Neural cell (in vitro differentiated cells): ENCODE measurements around the gene POLR1F. TPM values are rescaled to one million over a fixed set of nuclear protein-coding genes. Genes with fewer than 3 reads are reported as not detected.

Source experiments
- H2AFZ ChIP-seq: fragments of 200-600, 300-800 bp; sonication (generic), shearing (Covaris generic); 2 replicates; pipeline ENCODE4 v1.6.0; 2014; ENCODE audit warnings: low read depth, mild to moderate bottlenecking, antibody characterized with exemption, low read length, moderate library complexity
- H3F3A ChIP-seq: fragments of 200-600 bp; shearing (Covaris generic); 2 replicates; pipeline ENCODE4 v1.6.1; 2016; ENCODE audit warnings: mild to moderate bottlenecking, moderate library complexity, mixed read lengths, antibody characterized with exemption, low read length; ENCODE audit not compliant: insufficient read depth, poor library complexity, severe bottlenecking
- H3K27ac ChIP-seq: fragments of 200-600, 300-800 bp; sonication (generic), shearing (Covaris generic); 2 replicates; pipeline ENCODE4 v1.5.1; 2014; ENCODE audit warnings: mild to moderate bottlenecking, low read length, moderate library complexity
- H3K27me3 ChIP-seq: fragments of 300-800, 200-600 bp; sonication (generic), shearing (Covaris generic); 2 replicates; pipeline ENCODE4 v1.6.0; 2014; ENCODE audit warnings: mild to moderate bottlenecking, low read depth, low read length, moderate library complexity; ENCODE audit not compliant: insufficient read depth
- H3K36me3 ChIP-seq: fragments of 300-800, 200-600 bp; sonication (generic), shearing (Covaris generic); 2 replicates; pipeline ENCODE4 v1.5.1; 2014; ENCODE audit warnings: mild to moderate bottlenecking, antibody characterized with exemption, low read length, moderate library complexity; ENCODE audit not compliant: insufficient read depth
- H3K4me2 ChIP-seq: fragments of 300-800, 200-600 bp; sonication (generic), shearing (Covaris generic); 2 replicates; pipeline ENCODE4 v1.6.0; 2014; ENCODE audit warnings: mild to moderate bottlenecking, low read length
- H3K4me3 ChIP-seq: fragments of 300-800, 200-600 bp; sonication (generic), shearing (Covaris generic); 2 replicates; pipeline ENCODE4 v1.5.1; 2014; ENCODE audit warnings: mild to moderate bottlenecking, low read length, moderate library complexity
- H3K79me2 ChIP-seq: fragments of 200-600 bp; shearing (Covaris generic); replicated peaks from 2 replicates; pipeline ENCODE4 v1.6.0; 2014; ENCODE audit warnings: mild to moderate bottlenecking, low read length, moderate library complexity; ENCODE audit not compliant: insufficient read depth
- H3K9ac ChIP-seq: fragments of 300-800, 200-600 bp; sonication (generic), shearing (Covaris generic); 2 replicates; pipeline ENCODE4 v1.6.1; 2016; ENCODE audit warnings: mild to moderate bottlenecking, low read length, mixed read lengths
- H3K9me2 ChIP-seq: fragments of 200-600 bp; shearing (Covaris generic); 2 replicates; pipeline ENCODE4 v1.6.1; 2016; ENCODE audit warnings: mild to moderate bottlenecking, low read length, mixed read lengths; ENCODE audit not compliant: insufficient read depth
- H3K9me3 ChIP-seq: fragments of 200-600, 300-800 bp; sonication (generic), shearing (Covaris generic); 2 replicates; pipeline ENCODE4 v1.6.1; 2016; ENCODE audit warnings: mild to moderate bottlenecking, mixed run types, low read length, moderate library complexity, mixed read lengths
- H4K20me1 ChIP-seq: fragments of 200-600 bp; shearing (Covaris generic); 2 replicates; pipeline ENCODE4 v1.6.1; 2016; ENCODE audit warnings: mild to moderate bottlenecking, mixed run types; ENCODE audit not compliant: insufficient read depth
- EP300 ChIP-seq: fragments of 450-650 bp; conservative IDR thresholded peaks from 2 replicates; pipeline ENCODE4 v1.6.1; 2014; ENCODE audit warnings: antibody characterized with exemption, mild to moderate bottlenecking, moderate library complexity; ENCODE audit not compliant: poor library complexity, severe bottlenecking
- EZH2 ChIP-seq: fragments of 200-600, 300-800 bp; shearing (Covaris generic), sonication (generic); IDR thresholded peaks from 2 replicates; pipeline ENCODE4 v1.6.1; 2014; ENCODE audit warnings: antibody characterized with exemption, low read length, borderline replicate concordance, mild to moderate bottlenecking; ENCODE audit not compliant: insufficient read depth, poor library complexity, severe bottlenecking
- MXI1 ChIP-seq: fragments of 450-650 bp; conservative IDR thresholded peaks from 2 replicates; pipeline ENCODE4 v1.6.1; 2014; ENCODE audit warnings: antibody characterized with exemption, mild to moderate bottlenecking; ENCODE audit not compliant: poor library complexity, severe bottlenecking
- POLR2AphosphoS5 ChIP-seq: IDR thresholded peaks from 2 replicates; pipeline ENCODE4 v1.6.1; 2012
- RAD21 ChIP-seq: fragments of 450-650 bp; conservative IDR thresholded peaks from 2 replicates; pipeline ENCODE4 v1.6.1; 2014; ENCODE audit warnings: antibody characterized with exemption, mild to moderate bottlenecking, moderate library complexity
- REST ChIP-seq: IDR thresholded peaks from 2 replicates; pipeline ENCODE4 v1.6.1; 2012; ENCODE audit warnings: borderline replicate concordance
- SMC3 ChIP-seq: fragments of 450-650 bp; conservative IDR thresholded peaks from 2 replicates; pipeline ENCODE4 v1.6.1; 2014; ENCODE audit warnings: antibody characterized with exemption, mild to moderate bottlenecking, moderate library complexity; ENCODE audit not compliant: poor library complexity
- TAF1 ChIP-seq: IDR thresholded peaks from 2 replicates; pipeline ENCODE4 v1.6.1; 2012; ENCODE audit warnings: low read depth
- polyA plus RNA-seq: library from polyadenylated mRNA; depleted of rRNA; stranded (reverse); fragments of >200 nt; gene quantifications from 2 replicates; pipeline ENCODE4 v1.2.3, GENCODE V29; 2014
- TF ChIP-seq, protein P1 (sequence below): fragments of 450-650 bp; IDR thresholded peaks from 2 replicates; pipeline ENCODE4 v1.5.1; 2014; ENCODE audit warnings: antibody characterized with exemption, mild to moderate bottlenecking, moderate library complexity; ENCODE audit not compliant: poor library complexity, severe bottlenecking

POLR1F gene
- polyA plus RNA-seq, 1 donor from 2014 or later: 11.9 TPM

DNA sequence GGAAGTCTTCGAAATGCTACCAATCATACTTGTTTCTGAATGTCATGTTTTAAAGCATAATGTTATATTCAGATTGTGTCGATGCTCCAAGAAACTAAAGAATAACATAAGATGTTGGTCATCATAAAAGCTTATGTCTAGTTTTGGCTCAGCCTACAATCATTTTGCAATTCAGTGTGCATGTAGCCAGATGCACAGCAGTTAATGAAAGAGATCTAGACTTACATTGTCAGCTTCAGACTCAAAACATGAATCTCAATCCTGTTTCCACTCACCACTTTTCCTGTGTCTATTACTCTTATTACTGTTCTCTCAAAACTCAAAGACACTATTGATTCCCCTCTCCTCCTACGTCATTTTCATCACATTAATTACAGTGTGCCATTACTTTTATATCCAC lies 43.2 kb upstream of the POLR1F start:
- TF ChIP-seq EZH2: no peak
- TF ChIP-seq REST: no peak
- no peak for TF ChIP-seq MXI1
- TF ChIP-seq POLR2AphosphoS5: no peak
- no peak for TF ChIP-seq EP300
- TF ChIP-seq RAD21: no peak
- no peak for TF ChIP-seq SMC3
- TF ChIP-seq TAF1: no peak
- TF ChIP-seq, protein P1, sequence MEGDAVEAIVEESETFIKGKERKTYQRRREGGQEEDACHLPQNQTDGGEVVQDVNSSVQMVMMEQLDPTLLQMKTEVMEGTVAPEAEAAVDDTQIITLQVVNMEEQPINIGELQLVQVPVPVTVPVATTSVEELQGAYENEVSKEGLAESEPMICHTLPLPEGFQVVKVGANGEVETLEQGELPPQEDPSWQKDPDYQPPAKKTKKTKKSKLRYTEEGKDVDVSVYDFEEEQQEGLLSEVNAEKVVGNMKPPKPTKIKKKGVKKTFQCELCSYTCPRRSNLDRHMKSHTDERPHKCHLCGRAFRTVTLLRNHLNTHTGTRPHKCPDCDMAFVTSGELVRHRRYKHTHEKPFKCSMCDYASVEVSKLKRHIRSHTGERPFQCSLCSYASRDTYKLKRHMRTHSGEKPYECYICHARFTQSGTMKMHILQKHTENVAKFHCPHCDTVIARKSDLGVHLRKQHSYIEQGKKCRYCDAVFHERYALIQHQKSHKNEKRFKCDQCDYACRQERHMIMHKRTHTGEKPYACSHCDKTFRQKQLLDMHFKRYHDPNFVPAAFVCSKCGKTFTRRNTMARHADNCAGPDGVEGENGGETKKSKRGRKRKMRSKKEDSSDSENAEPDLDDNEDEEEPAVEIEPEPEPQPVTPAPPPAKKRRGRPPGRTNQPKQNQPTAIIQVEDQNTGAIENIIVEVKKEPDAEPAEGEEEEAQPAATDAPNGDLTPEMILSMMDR: no peak
- Histone ChIP-seq H3K27ac (no peak overlapping the region), H3K4me2 (no peak overlapping the region), H3K36me3 (no peaks in the 10 kb centered on the region), H4K20me1 (no peaks in the 10 kb centered on the region), H3K27me3 (no peaks in the 10 kb centered on the region), H3F3A (no peaks in the 10 kb centered on the region), H3K9me2 (no peaks in the 10 kb centered on the region), H3K4me3 (no peak overlapping the region), H3K9ac (no peak overlapping the region), H2AFZ (no peak overlapping the region), H3K79me2 (no peaks in the 10 kb centered on the region), H3K9me3 (no peaks in the 10 kb centered on the region)

DNA sequence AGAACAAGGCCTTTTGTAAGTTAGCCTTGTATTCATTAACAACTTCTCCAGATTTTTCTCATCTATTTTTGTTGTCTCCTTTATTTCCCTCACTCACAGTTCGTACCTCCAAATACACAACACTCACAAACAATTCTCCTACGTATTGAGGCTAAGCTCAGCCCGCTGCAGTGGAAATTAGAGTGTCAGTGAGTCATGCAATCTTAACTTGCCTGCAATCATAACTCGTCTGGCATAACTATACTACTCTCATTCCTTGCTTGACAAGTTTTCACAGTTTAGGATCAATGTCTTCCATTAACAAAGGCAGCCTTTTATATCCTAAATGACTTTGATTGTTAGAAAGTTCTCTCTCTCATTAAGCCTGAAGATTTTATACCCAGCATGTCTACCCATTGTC lies 40.8 kb upstream of the POLR1F start:
- H3K79me2 ChIP-seq: no peaks in the 10 kb centered on the region
- H3K9me3 ChIP-seq: no peaks in the 10 kb centered on the region
- no peak overlapping the region for H3K4me2 ChIP-seq
- H3K9ac ChIP-seq: no peak overlapping the region
- H3K4me3 ChIP-seq: no peak overlapping the region
- H2AFZ ChIP-seq: no peak overlapping the region
- no peak for TF ChIP-seq EZH2
- TF ChIP-seq, protein P1: no peak
- TF ChIP-seq POLR2AphosphoS5: no peak
- no peak for TF ChIP-seq REST
- no peak for TF ChIP-seq EP300
- TF ChIP-seq SMC3: no peak
- no peak for TF ChIP-seq RAD21
- no peak for TF ChIP-seq MXI1
- TF ChIP-seq TAF1: no peak
- no peaks in the 10 kb centered on the region for H3F3A ChIP-seq
- no peaks in the 10 kb centered on the region for H3K9me2 ChIP-seq
- H3K27ac ChIP-seq: no peak overlapping the region
- no peaks in the 10 kb centered on the region for H4K20me1 ChIP-seq
- H3K27me3 ChIP-seq: no peaks in the 10 kb centered on the region
- H3K36me3 ChIP-seq: no peaks in the 10 kb centered on the region
